Measurements from ENCODE around the gene EFCAB12. TPM values are rescaled to one million over a fixed set of nuclear protein-coding genes. Genes with fewer than 3 reads are reported as not detected.

EFCAB12 gene
- total RNA-seq, 3 donors from 2014 or later, result 0.32 to 1.3 (median 1.0) TPM

GRCh38 chr3:129421988-129422745 is 6.3 kb downstream of the EFCAB12 start:
- intact Hi-C loops (cut with DNase I; ENCODE audit: low total_unique reads), result no loop called here
- Histone ChIP-seq H3K36me3 (no peaks in the 10 kb centered on the region), H3K4me3 (no peak overlapping the region), H3K4me1 (no peaks in the 10 kb centered on the region), H3K9me3 (no peaks in the 10 kb centered on the region), H3K27ac (no peak overlapping the region), H3K27me3 (no peaks in the 10 kb centered on the region)
- no peak for DNase-seq (ENCODE audit: low spot score in 2 of 2)
- TF ChIP-seq CTCF (IDR thresholded peaks at IDR 0.05) (no peak), POLR2A (IDR thresholded peaks at IDR 0.05) (no peak), POLR2AphosphoS5 (IDR thresholded peaks at IDR 0.05) (no peak)

DNA sequence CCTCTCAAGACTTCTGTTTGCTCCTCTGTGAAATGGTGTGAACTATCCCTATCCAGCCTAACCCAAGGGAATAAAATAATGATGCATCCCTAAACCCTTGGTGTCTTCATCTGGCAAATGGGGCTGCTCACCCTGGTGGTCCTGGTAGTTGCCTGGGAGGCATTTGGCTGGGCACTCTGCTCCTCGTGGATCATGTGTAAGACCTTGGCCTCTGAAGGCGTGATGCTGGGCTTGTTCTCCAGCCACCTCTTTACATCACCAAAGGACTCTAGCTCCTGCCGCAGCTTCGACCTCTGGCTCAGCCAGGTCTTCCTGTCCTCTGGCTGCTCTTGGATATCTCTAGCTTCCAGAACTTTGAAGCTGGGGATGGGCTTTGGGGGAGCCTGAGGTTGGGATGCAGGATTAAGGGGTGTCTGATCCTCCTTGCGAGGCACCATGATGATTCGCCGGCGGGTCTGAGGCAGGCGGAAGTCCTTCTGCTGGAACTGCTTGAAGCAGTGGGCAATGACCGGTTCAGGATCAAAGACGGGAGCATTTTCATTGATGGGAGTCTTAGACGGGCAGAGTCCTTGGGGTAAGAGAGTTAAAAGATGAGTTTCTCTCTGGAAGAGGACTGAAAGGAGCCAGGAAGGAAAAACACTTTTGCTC is 7.1 kb downstream of the EFCAB12 start:
- intact Hi-C loops (cut with DNase I; ENCODE audit: low total_unique reads), result no loop called here
- TF ChIP-seq POLR2A (IDR thresholded peaks at IDR 0.05), result no peak
- no peak for TF ChIP-seq POLR2AphosphoS5 (IDR thresholded peaks at IDR 0.05)
- no peak for TF ChIP-seq CTCF (IDR thresholded peaks at IDR 0.05)
- no peaks in the 10 kb centered on the region for H3K27me3 ChIP-seq
- DNase-seq (ENCODE audit: low spot score in 2 of 2), result no peak
- no peaks in the 10 kb centered on the region for H3K36me3 ChIP-seq
- no peaks in the 10 kb centered on the region for H3K9me3 ChIP-seq
- no peak overlapping the region for H3K4me3 ChIP-seq
- no peaks in the 10 kb centered on the region for H3K4me1 ChIP-seq
- H3K27ac ChIP-seq, result no peak overlapping the region

GRCh38 chr3:129419476-129419875 is 9.0 kb downstream of the EFCAB12 start:
- H3K27ac ChIP-seq, result no peak overlapping the region
- H3K36me3 ChIP-seq, result no peaks in the 10 kb centered on the region
- H3K9me3 ChIP-seq, result no peaks in the 10 kb centered on the region
- no peak overlapping the region for H3K4me3 ChIP-seq
- DNase-seq (ENCODE audit: low spot score in 2 of 2), result no peak
- H3K4me1 ChIP-seq, result no peaks in the 10 kb centered on the region
- no peaks in the 10 kb centered on the region for H3K27me3 ChIP-seq
- no peak for TF ChIP-seq POLR2AphosphoS5 (IDR thresholded peaks at IDR 0.05)
- no peak for TF ChIP-seq POLR2A (IDR thresholded peaks at IDR 0.05)
- TF ChIP-seq CTCF (IDR thresholded peaks at IDR 0.05), result no peak
- intact Hi-C loops (cut with DNase I; ENCODE audit: low total_unique reads), result no loop called here

DNA sequence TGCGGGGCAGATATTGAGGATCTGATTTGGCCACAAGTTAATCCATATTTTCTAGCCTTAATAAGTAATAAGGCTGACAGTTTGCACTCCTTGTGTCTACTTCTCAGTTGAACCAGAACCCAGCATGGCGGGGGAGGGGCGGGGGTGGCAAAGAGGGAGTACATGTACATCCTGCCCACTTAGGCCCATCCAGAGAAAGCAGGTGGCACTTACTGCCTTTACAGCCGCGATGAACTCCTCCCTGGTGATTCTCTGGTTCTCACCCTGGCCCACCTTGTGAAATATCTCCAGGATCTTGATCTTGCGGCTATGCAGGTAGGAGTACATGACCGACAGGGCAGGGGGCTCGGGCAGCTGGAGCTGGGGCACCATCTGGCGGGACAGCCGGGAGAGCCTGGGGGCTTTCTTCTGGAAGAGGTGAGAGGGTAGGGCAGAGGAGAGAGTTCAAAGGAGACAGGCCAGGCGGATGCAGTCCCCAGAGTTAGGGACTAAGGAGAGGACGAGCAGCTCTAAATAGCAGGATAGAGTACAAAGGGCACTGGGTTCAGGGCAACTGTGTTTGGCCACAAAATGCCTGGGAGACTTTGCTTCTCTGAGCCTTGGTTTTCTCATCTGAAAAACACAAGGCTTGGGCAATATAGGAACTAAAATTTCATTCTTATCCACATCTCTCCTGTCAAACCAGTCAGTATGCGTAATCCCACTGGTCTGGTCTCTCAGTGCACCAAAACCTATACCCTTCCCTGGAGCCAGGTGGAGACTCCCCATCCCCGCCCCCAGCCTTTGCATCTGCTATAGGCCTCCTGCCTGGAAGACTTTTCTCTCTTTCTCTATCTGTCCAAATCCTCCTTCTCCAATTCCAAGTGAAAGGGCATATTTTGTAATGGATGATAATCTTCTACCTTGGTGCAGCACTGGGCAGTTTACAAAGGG is 10.1 kb downstream of the EFCAB12 start:
- TF ChIP-seq POLR2A (IDR thresholded peaks at IDR 0.05) (no peak), CTCF (IDR thresholded peaks at IDR 0.05) (no peak), POLR2AphosphoS5 (IDR thresholded peaks at IDR 0.05) (no peak)
- Histone ChIP-seq H3K36me3 (no peaks in the 10 kb centered on the region), H3K27ac (peak overlapping the region in 1 of 2 donors; percentile 19), H3K4me3 (no peak overlapping the region), H3K9me3 (no peaks in the 10 kb centered on the region), H3K4me1 (no peaks in the 10 kb centered on the region), H3K27me3 (no peaks in the 10 kb centered on the region)
- DNase-seq (ENCODE audit: low spot score in 2 of 2), result peak in 1 of 2 donors; percentile 42
- intact Hi-C loops (cut with DNase I; ENCODE audit: low total_unique reads), result no loop called here
